HepG2 (cell line): ENCODE results near the gene PROK2. TPM values are rescaled to one million over a fixed set of nuclear protein-coding genes. Genes with fewer than 3 reads are reported as not detected.

Experiments used
- ATAC-seq: fragments of 200-7000 bp; cut with Tn5 transposase; 3 replicates; pipeline ENCODE4 v1.9.1; 2020; ENCODE audit warnings: mild to moderate bottlenecking, moderate library complexity
- BruUV-seq: library from RNA; stranded (reverse); fragments of 400-500 nt; replicated peaks from 2 replicates; lab custom pipeline; 2021; lab: Mats Ljungman, UMichigan
- CTCF ChIA-PET: fragments of 300-600 bp; formaldehyde crosslinking; extraction: SDS; loops from one replicate; lab custom pipeline; 2021; ENCODE audit warnings: low total read pairs, inconsistent platforms, low intra/inter-chr PET ratio; lab: Yijun Ruan, JAX
- POLR2A ChIA-PET: fragments of 350-600 bp; sonication (Branson Sonifier 250); formaldehyde crosslinking; loops from one replicate; lab custom pipeline; 2020; ENCODE audit warnings: antibody characterized with exemption, inconsistent platforms; lab: Yijun Ruan, JAX
- DNase-seq: peaks from one replicate; pipeline ENCODE4 v3.0.0-alpha.2; 2015; ENCODE audit warnings: low spot score
- FAIRE-seq: peaks from 3 replicates; lab custom pipeline; 2011; peaks lifted over from hg19 to GRCh38; lab: Jason Lieb, UNC
- H2AFZ ChIP-seq: one replicate; pipeline ENCODE4 v1.6.1; 2011; ENCODE audit warnings: low read length, inconsistent platforms
- H3K27ac ChIP-seq: fragments of 300-600 bp; 3 replicates; pipeline ENCODE4 v1.8.0; 2011; ENCODE audit warnings: mixed run types, mild to moderate bottlenecking, mixed read lengths, low read length, inconsistent platforms; ENCODE audit not compliant: insufficient read depth; ENCODE audit errors: extremely low read length
- H3K27me3 ChIP-seq, 2 experiments: fragments of 200-600 bp in 1 of 2; 2 replicates in 1 of 2; 3 replicates in 1 of 2; pipeline versions ENCODE4 v1.6.0 to v1.8.0; 2011; ENCODE audit warnings: low read length in 2 of 2, mild to moderate bottlenecking in 2 of 2, moderate library complexity in 2 of 2, inconsistent platforms in 1 of 2; ENCODE audit not compliant: insufficient read depth in 2 of 2, control insufficient read depth in 1 of 2
- H3K36me3 ChIP-seq, 2 experiments: fragments of 200-600 bp in 1 of 2; replicated peaks in 1 of 2; 2 replicates in 1 of 2; 3 replicates in 1 of 2; pipeline versions ENCODE4 v1.5.1 to v1.8.0; 2011; ENCODE audit warnings: low read length in 2 of 2, inconsistent platforms in 1 of 2; ENCODE audit not compliant: insufficient read depth in 2 of 2, control insufficient read depth in 1 of 2
- H3K4me1 ChIP-seq: 2 replicates; pipeline ENCODE4 v1.5.1; 2012; ENCODE audit warnings: low read length, inconsistent platforms; ENCODE audit not compliant: insufficient read depth
- H3K4me2 ChIP-seq: 2 replicates; pipeline ENCODE4 v1.6.0; 2011; ENCODE audit warnings: low read depth, low read length, inconsistent platforms
- H3K4me3 ChIP-seq, 3 experiments: fragments of 200-600 bp in 1 of 3; sonication (generic), shearing (Covaris generic) in 1 of 3; replicated peaks in 1 of 3; 2 replicates each; pipeline ENCODE4 v1.5.1; 2011 to 2016; ENCODE audit warnings: low read length in 3 of 3, inconsistent platforms in 2 of 3, low read depth in 2 of 3, mild to moderate bottlenecking in 2 of 3, control low read depth in 1 of 3, mixed read lengths in 1 of 3; ENCODE audit not compliant: insufficient read depth in 1 of 3
- H3K79me2 ChIP-seq: one replicate; pipeline ENCODE4 v1.6.1; 2011; ENCODE audit warnings: low read length, inconsistent platforms; ENCODE audit not compliant: insufficient read depth
- H3K9ac ChIP-seq: 2 replicates; pipeline ENCODE4 v1.6.0; 2011; ENCODE audit warnings: mild to moderate bottlenecking, low read depth, low read length, inconsistent platforms; ENCODE audit not compliant: insufficient read depth
- H3K9me3 ChIP-seq: 2 replicates; pipeline ENCODE4 v1.5.1; 2012; ENCODE audit warnings: mild to moderate bottlenecking, low read length
- H4K20me1 ChIP-seq: 2 replicates; pipeline ENCODE4 v1.6.0; 2011; ENCODE audit warnings: inconsistent platforms, mild to moderate bottlenecking, low read length, moderate library complexity; ENCODE audit not compliant: insufficient read depth
- BHLHE40 ChIP-seq: IDR thresholded peaks from 2 replicates; pipeline ENCODE4 v1.6.1; 2011; ENCODE audit warnings: low read length, improper control_type of control experiment
- CENPX ChIP-seq: sonication (generic); formaldehyde crosslinking; IDR thresholded peaks from 2 replicates; pipeline ENCODE4 v1.9.0; 2021; ENCODE audit warnings: mild to moderate bottlenecking, missing genetic modification reagents, moderate library complexity
- EZH2 ChIP-seq: conservative IDR thresholded peaks from 2 replicates; pipeline ENCODE4 v1.6.1; 2012; ENCODE audit warnings: mild to moderate bottlenecking, low read depth, low read length, moderate library complexity
- FLYWCH1 ChIP-seq: sonication (generic); formaldehyde crosslinking; IDR thresholded peaks from 2 replicates; pipeline ENCODE4 v1.8.1; 2023; ENCODE audit warnings: mild to moderate bottlenecking, missing genetic modification reagents
- KDM2A ChIP-seq: sonication (generic); formaldehyde crosslinking; IDR thresholded peaks from 2 replicates; pipeline ENCODE4 v1.4.0; 2020; ENCODE audit warnings: low read depth, missing genetic modification reagents, borderline replicate concordance
- MED13 ChIP-seq: sonication (generic); formaldehyde crosslinking; IDR thresholded peaks from 2 replicates; pipeline ENCODE4 v1.5.0; 2020; ENCODE audit warnings: missing genetic modification reagents
- NBN ChIP-seq: fragments of 450-650 bp; conservative IDR thresholded peaks from 2 replicates; pipeline ENCODE4 v1.6.1; 2017
- NFRKB ChIP-seq: fragments of 450-650 bp; IDR thresholded peaks from 2 replicates; pipeline ENCODE4 v1.6.1; 2017
- NKX3-1 ChIP-seq: sonication (generic); formaldehyde crosslinking; IDR thresholded peaks from 2 replicates; pipeline ENCODE4 v1.5.0; 2020; ENCODE audit warnings: missing genetic modification reagents
- SMARCC2 ChIP-seq: fragments of 450-650 bp; IDR thresholded peaks from 2 replicates; pipeline ENCODE4 v1.6.1; 2017; ENCODE audit warnings: antibody characterized with exemption, mild to moderate bottlenecking
- ZNF556 ChIP-seq: sonication (generic); formaldehyde crosslinking; IDR thresholded peaks from 2 replicates; pipeline ENCODE4 v1.4.0; 2020; ENCODE audit warnings: mild to moderate bottlenecking, missing genetic modification reagents, borderline replicate concordance
- WGBS: methylation state at CpG from one replicate; pipeline ENCODE4 v1.1.6; 2017; ENCODE audit warnings: low lambda C conversion rate; 5-methylcytosine and 5-hydroxymethylcytosine counted together
- in situ Hi-C: cut with HindIII; loops from 2 replicates; pipeline ENCODE4 v1.10.0; 2017; ENCODE audit warnings: low pct_unique_long_range_greater_than_20kb; ENCODE audit not compliant: extremely low pct_ligation_motif_present
- intact Hi-C: fragments of 100-400 bp; cut with micrococcal nuclease; formaldehyde crosslinking; loops from one replicate; pipeline ENCODE4 v1.10.0; 2022; ENCODE audit not compliant: unreplicated experiment
- polyA plus RNA-seq, 8 experiments: library from polyadenylated mRNA; depleted of rRNA in 3 of 8; stranded (reverse) in 7 of 8; unstranded in 1 of 8; fragments of >200 nt; fragmentation: Illumina TruSeq in 4 of 8; extraction: Trizol in 4 of 8; gene quantifications; 2 replicates each; pipeline versions ENCODE4 v1.2.1 to v1.2.3, GENCODE V29; 2011 to 2016; ENCODE audit warnings: low read depth in 4 of 8, missing spikeins in 1 of 8, mixed read lengths in 1 of 8; ENCODE audit not compliant: insufficient read depth in 1 of 8
- total RNA-seq, 5 experiments: library from RNA; depleted of rRNA; stranded (reverse); fragments of >200 nt; fragmentation: Illumina TruSeq; extraction: Trizol; gene quantifications; 2 replicates each; pipeline ENCODE4 v1.2.3, GENCODE V29; 2016; ENCODE audit warnings: low read depth in 1 of 5
- TF ChIP-seq, protein P1 (sequence below): sonication (generic); formaldehyde crosslinking; conservative IDR thresholded peaks from 2 replicates; pipeline ENCODE4 v1.8.0; 2022; ENCODE audit warnings: mild to moderate bottlenecking, moderate library complexity, missing genetic modification reagents
- TF ChIP-seq, protein P2 (sequence below): sonication (generic); formaldehyde crosslinking; IDR thresholded peaks from 2 replicates; pipeline ENCODE4 v1.5.0; 2020; ENCODE audit warnings: missing genetic modification reagents

PROK2 gene
- total and polyA plus RNA-seq, 2 of the 13 experiments (the other 11 are each of a cell fraction or from before 2014, with no cell fraction given): not detected

DNA sequence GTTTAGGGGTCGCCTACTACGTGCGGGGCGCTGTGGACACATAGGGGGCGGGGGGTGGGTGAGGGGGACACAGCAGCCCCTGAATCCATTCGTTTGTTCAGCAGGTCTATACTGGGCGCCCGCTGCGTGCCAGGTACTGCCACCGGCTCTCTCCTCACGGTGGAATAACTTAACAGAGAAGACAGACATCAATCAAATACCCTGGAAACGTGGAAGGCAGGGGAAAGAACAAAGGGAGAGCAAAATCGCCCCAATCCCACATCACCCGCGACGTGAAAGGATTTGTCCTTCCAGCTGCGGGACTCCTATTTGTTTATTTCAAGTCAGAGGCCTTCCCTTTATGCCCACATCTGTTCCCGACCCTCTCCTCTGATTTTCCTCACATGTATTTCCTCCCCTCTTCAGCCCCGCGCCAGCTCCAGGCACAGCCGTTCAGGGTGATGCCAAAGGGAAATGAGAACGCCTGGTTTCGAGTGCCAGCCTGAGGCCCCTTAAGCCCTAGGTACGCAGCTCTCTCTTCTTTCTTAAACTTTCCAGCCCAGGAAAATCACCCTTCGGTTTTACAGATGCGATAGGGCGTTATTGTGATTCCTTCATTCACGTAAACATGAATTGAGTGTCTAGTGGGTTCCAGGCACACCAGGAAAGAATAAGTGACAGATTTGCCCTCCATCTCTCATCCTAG, 726 bp upstream of the PROK2 start:
- no peak for ATAC-seq
- no peak overlapping the region for H3K27ac ChIP-seq
- TF ChIP-seq NKX3-1 (CRISPR knock-in tag) (no peak), EZH2 (0 out of 2 replicates have a peak, but pooled peaks have one; percentile 57)
- TF ChIP-seq, all 625 proteins: peak for 1
- ChIA-PET POLR2A (no interaction called here), CTCF (no interaction called here)
- Histone ChIP-seq H3K4me3 (no peak overlapping the region; a peak in 1 of 6 replicates), H3K79me2 (no peaks in the 10 kb centered on the region), H3K9me3 (no peaks in the 10 kb centered on the region), H3K9ac (no peak overlapping the region), H3K36me3 (no peaks in the 10 kb centered on the region), H3K4me1 (no peaks in the 10 kb centered on the region), H4K20me1 (no peaks in the 10 kb centered on the region; the same call in 1 of the 2 replicates), H2AFZ (no peak overlapping the region), H3K27me3 (peaks cover 2 to 39% of the 10 kb centered on the region in 2 experiments; a peak in 3 of 5 replicates), H3K4me2 (no peak overlapping the region)
- FAIRE-seq: no peak
- intact Hi-C loops (loop anchor here (10.0 kb wide), 1 partner anchor 391 kb away; no protein-coding TSS in a partner anchor), in situ Hi-C loops (no loop called here)
- DNase-seq: no peak
- 31% methylated on average over 28 of the region's 28 CpGs for WGBS
- BruUV-seq: no TSS peak

DNA sequence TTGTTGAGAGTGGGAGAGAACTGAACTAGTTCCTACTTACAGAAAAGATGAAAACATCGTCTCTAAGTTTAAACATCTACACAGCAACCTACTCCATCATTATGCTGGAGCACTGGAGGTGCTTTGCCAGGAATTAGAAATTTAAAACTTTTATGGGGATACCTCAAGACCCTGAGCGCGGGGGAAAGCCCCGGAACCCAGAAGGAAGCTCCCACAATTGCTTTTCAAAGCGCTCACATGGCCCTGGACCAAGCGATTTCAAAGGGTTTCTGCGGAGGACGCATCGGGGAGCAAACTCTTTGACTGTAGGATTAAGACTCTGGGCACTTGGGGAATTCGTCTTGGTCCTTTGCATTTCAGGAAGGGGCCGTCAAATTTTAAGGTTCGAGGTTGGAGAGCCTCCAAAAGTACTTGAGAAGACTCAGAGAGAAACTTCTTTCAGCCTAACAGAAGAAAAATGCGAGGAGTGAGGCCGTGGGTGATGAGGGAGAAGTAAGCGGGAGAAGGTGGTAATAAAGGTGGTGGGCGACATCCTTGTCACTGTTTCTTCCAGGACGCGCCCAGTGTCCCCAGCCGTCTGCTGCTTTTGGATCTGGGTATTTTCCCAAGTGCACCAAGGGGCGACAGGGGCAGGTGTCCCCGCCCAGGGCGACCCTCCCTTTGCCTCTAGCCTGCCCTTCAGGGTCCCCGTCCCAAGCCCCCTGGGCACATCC, 591 bp downstream of the PROK2 start:
- FAIRE-seq (no peak), DNase-seq (no peak), ATAC-seq (no peak)
- BruUV-seq: no TSS peak
- Histone ChIP-seq H3K4me1 (no peaks in the 10 kb centered on the region), H3K4me3 (peak overlapping the region in 1 of 3 experiments; percentile 23; a peak in 1 of 6 replicates), H3K79me2 (no peaks in the 10 kb centered on the region), H3K9ac (no peak overlapping the region), H3K27me3 (peaks cover 2 to 39% of the 10 kb centered on the region in 2 experiments; a peak in 3 of 5 replicates), H3K9me3 (no peaks in the 10 kb centered on the region), H2AFZ (no peak overlapping the region), H4K20me1 (no peaks in the 10 kb centered on the region; the same call in 1 of the 2 replicates), H3K36me3 (no peaks in the 10 kb centered on the region), H3K4me2 (no peak overlapping the region), H3K27ac (no peak overlapping the region)
- intact Hi-C loops: loop anchor here (10.0 kb wide), 1 partner anchor 390 kb away; no protein-coding TSS in a partner anchor
- ChIA-PET CTCF (no interaction called here), POLR2A (no interaction called here)
- in situ Hi-C loops: no loop called here
- WGBS: 16% methylated on average over 19 of the region's 23 CpGs
- TF ChIP-seq BHLHE40 (no peak), FLYWCH1 (no peak), KDM2A (CRISPR knock-in tag) (no peak), ZNF556 (CRISPR knock-in tag) (no peak), NBN (no peak), NFRKB (no peak), CENPX (CRISPR knock-in tag) (no peak), MED13 (CRISPR knock-in tag) (no peak), SMARCC2 (no peak)
- TF ChIP-seq, protein P1, sequence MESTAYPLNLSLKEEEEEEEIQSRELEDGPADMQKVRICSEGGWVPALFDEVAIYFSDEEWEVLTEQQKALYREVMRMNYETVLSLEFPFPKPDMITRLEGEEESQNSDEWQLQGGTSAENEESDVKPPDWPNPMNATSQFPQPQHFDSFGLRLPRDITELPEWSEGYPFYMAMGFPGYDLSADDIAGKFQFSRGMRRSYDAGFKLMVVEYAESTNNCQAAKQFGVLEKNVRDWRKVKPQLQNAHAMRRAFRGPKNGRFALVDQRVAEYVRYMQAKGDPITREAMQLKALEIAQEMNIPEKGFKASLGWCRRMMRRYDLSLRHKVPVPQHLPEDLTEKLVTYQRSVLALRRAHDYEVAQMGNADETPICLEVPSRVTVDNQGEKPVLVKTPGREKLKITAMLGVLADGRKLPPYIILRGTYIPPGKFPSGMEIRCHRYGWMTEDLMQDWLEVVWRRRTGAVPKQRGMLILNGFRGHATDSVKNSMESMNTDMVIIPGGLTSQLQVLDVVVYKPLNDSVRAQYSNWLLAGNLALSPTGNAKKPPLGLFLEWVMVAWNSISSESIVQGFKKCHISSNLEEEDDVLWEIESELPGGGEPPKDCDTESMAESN (CRISPR knock-in tag): no peak
- TF ChIP-seq, protein P2, sequence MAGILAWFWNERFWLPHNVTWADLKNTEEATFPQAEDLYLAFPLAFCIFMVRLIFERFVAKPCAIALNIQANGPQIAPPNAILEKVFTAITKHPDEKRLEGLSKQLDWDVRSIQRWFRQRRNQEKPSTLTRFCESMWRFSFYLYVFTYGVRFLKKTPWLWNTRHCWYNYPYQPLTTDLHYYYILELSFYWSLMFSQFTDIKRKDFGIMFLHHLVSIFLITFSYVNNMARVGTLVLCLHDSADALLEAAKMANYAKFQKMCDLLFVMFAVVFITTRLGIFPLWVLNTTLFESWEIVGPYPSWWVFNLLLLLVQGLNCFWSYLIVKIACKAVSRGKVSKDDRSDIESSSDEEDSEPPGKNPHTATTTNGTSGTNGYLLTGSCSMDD (CRISPR knock-in tag): no peak
